ENCODE measurements around the gene GPX2.
A peak's percentile ranks its signal among the peaks of the same experiment; 100 is the strongest.

GPX2 gene
- total RNA-seq = 0 to 0.07 (median 0) reads per million in 18 experiments

DNA sequence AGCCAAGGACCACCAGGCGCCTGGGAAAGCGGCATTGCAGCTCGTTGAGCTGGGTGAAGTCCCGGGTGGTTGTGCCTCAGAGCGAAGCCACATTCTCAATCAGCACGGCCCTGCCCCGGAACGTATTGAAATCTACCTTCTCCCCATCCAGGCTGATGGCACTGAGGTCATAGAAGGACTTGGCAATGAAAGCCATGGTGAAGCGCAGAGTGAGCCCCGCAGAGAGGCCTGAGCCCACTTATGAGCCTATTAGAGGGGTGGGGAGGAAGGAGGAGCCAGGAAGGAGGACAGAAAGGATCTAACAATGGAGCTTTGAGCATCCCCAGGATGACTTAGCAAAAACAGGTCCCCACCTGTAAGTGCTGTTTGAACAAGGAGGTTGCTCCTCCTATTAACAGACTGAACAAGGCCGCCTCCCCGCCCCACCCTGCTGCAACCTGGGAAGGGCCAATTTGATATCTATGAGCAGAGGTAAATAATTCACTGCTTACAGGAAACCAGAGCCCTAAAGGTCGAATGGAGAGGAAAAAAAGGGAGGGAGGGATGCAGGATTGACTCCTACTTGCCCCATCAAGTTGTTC lies at the start of gene GPX2:
TSS of gene GPX2 (minus strand) at position 215 of the 581 bp plus-strand sequence. CDS start at position 196, 19 bp downstream.
- DNase-seq = no peak

DNA sequence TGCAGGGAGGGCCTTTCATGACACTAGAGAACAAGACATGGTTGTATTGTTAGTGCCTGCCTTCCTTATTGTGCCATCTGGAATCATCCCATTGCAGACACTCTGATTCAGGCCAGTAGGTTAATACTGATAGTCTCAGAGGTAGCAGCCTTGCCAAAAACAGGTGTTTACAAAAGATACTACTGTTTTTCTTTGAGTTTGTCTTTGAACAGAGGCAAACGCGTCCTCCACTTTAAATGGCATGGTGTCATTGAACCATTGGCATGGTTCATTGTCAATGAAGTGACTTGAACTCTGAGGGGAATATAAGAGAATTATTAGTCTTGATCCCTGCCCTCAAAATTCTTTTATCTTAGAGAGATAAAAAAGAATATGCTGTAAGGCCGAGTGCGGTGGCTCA lies 48.4 kb upstream of the GPX2 start:
- no peak for DNase-seq

GRCh38 chr14:64990296-64990695 lies 47.8 kb upstream of the GPX2 start:
- no peak for DNase-seq

GRCh38 chr14:64987438-64987767 lies 44.9 kb upstream of the GPX2 start:
- no peak for DNase-seq

GRCh38 chr14:64986648-64987437 lies 44.3 kb upstream of the GPX2 start, which contains the start of gene FNTB:
TSS of gene FNTB (plus strand) at chr14:64986895. CDS start at chr14:64986954, 59 bp downstream.
- DNase-seq = peak; percentile 98

- DNase-seq = peak; percentile 48 to 70
Observed at GRCh38 chr14:64983439-64984310, 41.1 kb upstream of the GPX2 start.

GRCh38 chr14:64979336-64980074 lies 37.0 kb upstream of the GPX2 start:
- no peak for DNase-seq

DNA sequence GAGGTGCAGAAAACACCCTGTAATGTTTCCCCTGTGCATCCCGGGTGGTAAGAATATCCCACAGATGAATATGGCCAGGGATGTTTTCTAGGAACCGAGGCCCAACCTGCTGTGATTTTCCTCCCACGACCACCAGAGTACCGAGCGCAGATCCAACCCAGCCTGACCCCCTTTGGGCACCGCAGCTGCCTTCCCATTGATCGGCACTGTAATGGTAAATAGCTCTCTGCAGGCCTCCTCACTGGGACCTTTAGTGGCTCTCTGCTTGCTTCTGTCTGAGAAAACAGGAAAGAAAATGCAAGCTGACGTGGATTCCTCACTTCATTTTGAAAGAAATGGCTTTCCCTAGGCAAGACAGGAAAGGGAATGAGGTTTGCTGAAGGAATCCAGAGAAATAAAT lies 32.0 kb upstream of the GPX2 start:
- DNase-seq = no peak

DNA sequence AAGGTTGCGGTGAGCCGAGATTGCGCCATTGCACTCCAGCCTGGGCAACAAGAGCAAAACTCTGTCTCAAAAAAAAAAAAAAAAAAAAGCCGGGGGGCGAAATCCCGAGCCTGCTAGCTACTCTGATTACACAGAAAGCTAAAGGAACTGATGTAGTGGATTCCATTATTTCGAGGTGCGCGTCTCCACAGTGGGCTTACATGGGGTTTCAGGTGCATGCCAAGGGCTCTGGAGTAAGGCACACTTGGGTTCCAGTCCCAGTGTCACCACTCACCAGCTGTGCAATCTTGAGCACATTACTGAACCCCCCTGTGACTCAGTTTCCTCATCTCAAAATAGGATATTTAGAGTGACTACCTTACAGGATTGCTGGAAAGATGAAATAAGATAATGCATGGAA lies 31.3 kb upstream of the GPX2 start:
- no peak for DNase-seq

- DNase-seq = no peak
Observed at GRCh38 chr14:64973026-64973442, 30.5 kb upstream of the GPX2 start.

GRCh38 chr14:64971943-64972791 lies 29.6 kb upstream of the GPX2 start, which contains the start of gene RAB15:
TSS of gene RAB15 (minus strand) at chr14:64972336. CDS start at chr14:64972076, 260 bp downstream.
- peak in 1 of 2 donors; percentile 24 for DNase-seq

DNA sequence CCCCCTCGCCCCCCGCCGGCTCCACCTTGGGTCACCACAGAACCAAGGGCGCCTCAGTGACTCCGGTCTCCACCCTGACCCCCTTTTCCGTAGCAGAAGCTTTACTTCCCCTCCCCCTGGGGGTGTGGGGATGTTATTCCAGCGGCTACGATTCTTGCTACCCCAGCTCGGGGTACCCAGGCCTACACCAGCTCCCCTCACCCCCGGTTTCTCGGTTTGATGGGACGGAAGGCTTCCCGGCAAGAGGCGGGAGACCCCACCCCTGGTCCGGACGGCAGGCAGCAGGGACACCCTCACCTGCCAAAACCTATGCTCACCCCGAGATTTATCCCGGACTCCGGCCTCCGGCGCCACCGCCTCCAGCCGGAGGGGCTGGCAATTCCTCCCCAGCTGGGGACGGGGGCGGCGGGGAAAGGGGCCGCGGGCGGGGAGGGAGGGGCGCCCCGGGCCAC lies 29.0 kb upstream of the GPX2 start:
- no peak for DNase-seq

GRCh38 chr14:64970776-64971477 lies 28.4 kb upstream of the GPX2 start:
- DNase-seq = no peak

DNA sequence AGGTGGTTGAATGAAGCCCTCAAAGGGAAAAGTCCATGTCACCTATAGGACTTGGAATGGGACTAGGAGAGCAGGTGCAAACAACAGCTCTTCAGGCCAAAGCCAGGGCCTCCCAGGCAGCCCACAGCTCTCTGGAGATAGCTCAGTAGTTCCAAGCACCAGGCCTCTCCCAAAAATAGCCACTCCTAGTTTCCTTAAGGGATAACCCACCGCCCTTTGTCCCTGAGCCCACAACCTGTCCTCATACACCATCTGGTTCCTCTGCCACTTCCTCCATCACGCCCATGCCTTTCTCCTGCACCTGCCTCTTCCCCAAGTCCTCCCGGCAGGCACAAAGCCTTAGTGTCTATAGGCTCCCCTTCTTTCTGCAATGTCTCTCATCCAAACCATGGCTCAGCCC lies 27.5 kb upstream of the GPX2 start:
- DNase-seq = no peak

DNA sequence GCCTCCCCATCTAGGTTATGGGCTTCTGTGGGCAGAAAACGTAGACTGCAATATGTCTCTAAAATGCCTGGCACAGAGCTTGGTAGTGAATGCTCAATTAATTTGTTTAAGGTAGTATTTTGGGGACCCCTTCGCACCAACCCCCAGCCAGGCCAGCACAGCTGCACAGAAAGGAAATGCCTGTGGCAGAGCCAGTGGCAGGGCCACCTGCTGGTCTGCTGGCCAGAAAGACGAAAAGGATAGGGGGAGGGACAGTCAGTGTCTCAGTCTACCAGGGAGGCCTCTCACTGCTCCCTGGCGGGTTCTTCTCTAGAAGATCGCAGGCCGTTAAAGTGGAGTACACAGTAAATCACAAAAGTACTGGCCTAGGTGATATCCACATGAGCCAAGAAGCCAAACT lies 26.1 kb upstream of the GPX2 start:
- DNase-seq = no peak

DNA sequence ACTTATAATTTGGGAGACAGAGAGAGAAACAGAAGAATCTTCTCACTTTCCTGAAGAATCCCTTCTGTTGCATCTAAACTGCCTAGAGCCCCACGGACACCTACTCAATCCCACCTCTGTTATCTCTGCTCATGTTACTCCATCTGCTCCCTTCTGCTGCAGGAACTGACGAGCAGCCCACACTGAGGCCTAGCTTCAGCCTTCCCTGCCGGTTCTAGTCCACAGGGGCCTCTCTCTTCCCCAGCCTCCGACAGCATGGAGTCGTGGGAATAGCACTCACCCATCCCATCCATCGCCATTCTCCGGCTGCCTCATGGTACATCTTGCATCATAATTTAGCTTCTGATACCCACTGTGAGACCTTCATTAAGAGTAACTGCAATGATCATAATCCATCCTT lies 25.6 kb upstream of the GPX2 start:
- no peak for DNase-seq

GRCh38 chr14:64966976-64967375 lies 24.4 kb upstream of the GPX2 start:
- no peak for DNase-seq

- no peak for DNase-seq
Observed at GRCh38 chr14:64965356-64966000, 22.9 kb upstream of the GPX2 start.

- DNase-seq = no peak
Observed at GRCh38 chr14:64963611-64964010, 21.1 kb upstream of the GPX2 start.

- DNase-seq = no peak
Observed at GRCh38 chr14:64960762-64961276, 18.3 kb upstream of the GPX2 start.

All from inflammatory macrophage (primary cell).